Ureter (tissue), 1 donor: Measurements from ENCODE around the gene GLYATL1B. TPM values are rescaled to one million over a fixed set of nuclear protein-coding genes. Genes with fewer than 3 reads are reported as not detected.
"Not testable (repeated sequence)": the region's sequence is repeated elsewhere in the genome, so short reads cannot be mapped to it uniquely, and the experiment has no call there.

Experiments used
- DNase-seq: peaks from one replicate; pipeline ENCODE4 v3.0.0-alpha.2; 2020; ENCODE audit warnings: low spot score
- total RNA-seq: library from RNA; stranded (reverse); gene quantifications from one replicate; pipeline ENCODE4 v1.2.4, GENCODE V29; 2023
- donor health status: DM: yes; HTN: yes; CAD: no.

The GLYATL1B gene, protein sequence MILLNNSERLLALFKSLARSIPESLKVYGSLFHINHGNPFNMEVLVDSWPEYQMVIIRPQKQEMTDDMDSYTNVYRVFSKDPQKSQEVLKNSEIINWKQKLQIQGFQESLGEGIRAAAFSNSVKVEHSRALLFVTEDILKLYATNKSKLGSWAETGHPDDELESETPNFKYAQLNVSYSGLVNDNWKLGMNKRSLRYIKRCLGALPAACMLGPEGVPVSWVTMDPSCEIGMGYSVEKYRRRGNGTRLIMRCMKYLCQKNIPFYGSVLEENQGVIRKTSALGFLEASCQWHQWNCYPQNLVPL
- not detected for total RNA-seq

DNA sequence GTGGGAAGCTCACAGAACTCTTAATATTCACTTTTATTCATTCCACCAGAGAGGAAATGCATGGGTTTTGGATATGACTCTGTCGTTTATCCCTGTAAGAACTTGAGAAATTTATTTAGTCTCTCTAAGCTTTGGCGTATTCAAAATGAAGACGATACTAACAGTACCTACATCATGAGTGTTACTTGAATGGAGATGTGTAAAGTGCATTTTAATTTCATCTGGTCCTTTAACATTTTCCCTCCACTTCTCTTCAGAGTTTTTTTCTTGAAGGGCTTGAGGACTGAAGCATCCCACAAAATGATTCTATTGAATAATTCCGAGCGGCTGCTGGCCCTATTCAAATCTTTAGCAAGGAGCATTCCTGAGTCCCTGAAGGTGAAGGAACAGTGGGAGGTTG lies at the start of gene GLYATL1B:
Gene GLYATL1B, plus strand, starts transcription at position 301 of the 400 bp plus-strand sequence. Its CDS starts 0 bp downstream, at position 301.
- DNase-seq, result not testable (repeated sequence)

DNA sequence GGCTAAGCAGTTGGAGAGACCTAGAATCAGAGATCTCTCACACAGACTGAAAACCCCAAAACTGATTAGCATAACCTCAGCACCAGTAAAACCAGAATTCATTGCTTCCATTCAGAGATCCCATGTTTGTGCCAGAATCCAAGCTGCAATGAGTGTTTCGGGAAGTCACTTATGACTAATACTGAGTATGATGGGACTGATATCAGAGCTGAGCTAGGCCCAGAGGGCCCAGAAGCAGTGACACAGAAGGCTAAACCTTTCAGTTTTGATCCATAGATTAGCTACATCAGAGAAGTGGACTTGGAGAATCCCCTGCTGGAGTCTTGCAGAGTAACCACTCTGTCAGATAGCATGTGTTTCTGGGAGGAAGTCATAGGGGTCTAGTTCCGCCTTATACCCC lies 49.6 kb upstream of the GLYATL1B start:
- not testable (repeated sequence) for DNase-seq

DNA sequence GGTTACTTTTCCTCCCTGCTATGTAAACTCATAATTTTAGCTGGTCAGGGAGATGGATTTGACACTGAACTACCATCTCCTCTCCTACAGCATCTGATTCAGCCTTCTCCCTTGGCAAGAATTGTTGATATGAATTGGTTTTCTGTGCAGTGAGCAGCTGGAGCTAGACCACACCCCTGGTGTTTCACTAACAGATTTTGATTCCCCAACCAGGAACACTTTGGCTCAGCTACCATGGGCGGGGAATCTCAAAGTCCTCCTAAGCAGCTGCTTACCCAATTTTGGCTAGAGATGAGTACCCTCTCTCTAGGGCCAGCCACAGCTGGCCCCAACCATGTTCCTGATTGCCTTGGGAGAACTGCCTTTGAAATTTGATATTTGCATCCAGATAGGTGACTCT lies 48.7 kb upstream of the GLYATL1B start:
- not testable (repeated sequence) for DNase-seq

DNA sequence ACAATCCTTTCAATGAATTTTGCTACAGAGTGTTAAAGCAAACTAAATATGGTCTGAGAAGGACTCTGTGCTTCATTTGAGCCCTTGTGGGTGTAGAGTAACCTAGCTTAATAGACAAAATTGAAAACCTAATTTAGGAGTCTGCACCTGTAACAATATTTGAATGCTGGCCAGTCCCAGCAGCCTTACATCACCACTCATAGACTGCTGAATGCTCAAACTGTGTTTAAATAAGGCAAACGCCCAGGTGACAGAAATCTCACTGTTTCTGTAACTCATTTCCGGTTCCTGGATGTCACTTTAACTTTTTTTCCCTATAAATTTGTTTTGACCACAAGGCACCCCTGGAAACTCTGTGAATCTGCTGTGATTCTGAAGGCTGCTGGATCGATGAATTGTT lies 45.5 kb upstream of the GLYATL1B start:
- DNase-seq, result no peak

DNA sequence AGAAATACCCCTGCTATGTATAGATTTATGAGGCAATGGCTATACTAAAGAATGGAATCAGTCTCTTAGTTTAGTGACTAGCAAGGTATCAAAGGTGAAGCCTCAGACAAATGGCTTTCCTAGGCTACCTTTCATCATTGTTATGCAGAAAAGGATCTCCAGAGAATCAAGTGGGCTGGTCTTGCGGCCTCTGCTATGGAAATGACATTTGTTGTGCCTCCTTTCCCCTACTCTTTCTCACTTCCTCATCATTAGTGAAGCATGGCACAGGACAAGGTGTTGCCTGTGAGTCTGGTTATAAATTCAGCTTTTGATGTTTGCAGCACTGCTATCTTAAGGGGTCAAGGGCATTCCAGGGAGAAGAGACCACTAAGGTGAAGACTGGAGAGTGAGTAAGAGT lies 34.7 kb upstream of the GLYATL1B start:
- DNase-seq, result not testable (repeated sequence)

DNA sequence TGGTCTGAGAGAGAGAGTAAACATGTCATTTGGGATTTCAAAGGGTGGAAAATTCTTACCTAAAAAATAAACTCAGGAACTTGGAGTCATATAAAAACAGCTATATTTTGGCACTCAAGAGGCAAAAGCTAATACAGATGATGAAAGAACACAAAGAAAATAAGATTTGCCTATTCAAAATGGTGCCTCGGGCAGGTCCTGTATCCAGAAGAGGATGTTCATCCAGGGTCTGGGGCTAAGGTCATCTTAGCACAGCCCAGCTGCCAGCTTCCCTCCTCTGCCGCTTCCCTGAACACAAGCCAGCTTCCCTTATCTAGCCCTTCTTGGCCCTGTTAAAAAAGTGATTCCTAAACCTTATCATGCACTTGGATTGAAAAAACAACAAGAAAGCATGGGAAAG lies 33.8 kb upstream of the GLYATL1B start:
- not testable (repeated sequence) for DNase-seq

DNA sequence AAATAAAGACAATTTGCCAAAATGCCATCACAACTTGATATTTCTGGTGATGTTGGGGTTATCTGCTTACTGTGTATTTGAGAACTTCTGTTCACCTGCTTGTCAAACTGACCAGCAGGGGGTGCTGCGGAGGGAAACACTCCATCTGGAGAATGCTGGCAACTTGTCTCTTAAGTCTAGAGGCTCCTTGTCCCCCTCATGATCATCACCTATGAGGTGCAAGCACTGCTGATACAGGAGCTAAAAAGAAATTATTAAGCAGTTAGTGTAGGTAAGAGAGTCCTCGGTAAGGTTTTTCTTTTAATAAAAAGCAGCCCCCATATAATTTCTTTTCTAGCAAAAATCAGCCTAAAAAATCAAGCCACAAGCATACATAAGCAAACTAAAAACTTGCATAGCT lies 32.7 kb upstream of the GLYATL1B start:
- DNase-seq, result peak; percentile 56

DNA sequence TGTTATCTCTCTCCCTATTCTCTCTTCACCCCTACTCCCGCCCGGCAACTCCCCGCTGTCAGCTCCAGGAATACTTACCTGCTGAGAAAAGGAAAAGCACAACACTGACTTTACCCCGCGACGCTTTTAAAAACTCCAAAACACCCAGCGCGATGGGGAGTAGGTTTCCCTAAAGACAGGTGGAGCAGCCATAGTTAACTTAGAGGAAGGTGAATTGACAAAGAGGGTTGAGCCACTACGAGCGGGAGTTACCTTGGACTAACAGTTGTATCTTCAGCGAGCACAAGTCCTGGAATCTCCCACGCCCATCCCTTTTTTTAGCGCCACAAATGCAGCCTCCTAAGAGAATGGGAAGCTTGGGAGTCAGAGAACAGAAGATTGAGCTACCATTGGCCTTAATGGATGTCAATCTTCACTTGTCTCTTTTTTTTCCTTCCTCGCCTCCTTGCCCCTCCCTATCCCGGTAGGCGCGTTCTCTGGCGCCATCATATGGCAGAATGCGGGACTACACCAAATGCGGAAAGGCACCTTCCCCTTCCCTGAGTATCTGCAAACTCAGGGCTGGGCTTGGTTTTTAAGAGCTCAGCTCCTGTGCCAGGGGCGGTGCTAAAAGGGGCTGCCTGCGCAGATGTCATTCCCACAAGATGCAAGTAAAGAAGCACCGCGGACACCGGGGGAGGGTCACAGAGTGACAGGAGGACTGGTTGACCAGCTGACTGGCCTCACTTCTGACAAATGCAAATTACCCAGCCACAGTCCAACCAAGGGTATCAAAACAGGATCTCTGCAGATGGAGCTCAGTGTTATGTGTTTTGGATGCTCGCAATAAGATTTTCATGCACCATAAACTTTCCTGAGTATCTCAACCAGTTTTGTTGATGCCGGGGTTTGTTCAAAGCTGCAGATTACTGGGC lies 27.7 kb upstream of the GLYATL1B start:
- peak; percentile 78 for DNase-seq

DNA sequence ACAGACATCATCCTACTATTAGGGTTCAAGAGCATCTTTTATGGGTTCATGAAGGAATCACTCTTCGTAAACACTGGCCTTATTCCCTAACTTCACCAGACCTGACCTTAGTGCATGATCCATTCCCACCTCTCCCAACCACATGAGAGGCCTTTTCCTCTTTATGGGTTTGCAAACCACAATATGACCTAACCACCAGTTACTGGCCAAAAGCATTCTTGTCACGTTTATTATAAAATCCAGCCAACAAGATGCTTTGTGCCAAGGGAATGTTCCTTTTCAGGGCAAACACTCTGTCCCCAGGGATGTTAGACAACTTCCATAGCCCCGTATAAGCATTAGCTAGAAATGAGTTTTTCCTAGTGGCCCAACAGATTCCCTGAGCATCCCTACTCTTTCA lies 26.0 kb upstream of the GLYATL1B start:
- DNase-seq, result not testable (repeated sequence)

DNA sequence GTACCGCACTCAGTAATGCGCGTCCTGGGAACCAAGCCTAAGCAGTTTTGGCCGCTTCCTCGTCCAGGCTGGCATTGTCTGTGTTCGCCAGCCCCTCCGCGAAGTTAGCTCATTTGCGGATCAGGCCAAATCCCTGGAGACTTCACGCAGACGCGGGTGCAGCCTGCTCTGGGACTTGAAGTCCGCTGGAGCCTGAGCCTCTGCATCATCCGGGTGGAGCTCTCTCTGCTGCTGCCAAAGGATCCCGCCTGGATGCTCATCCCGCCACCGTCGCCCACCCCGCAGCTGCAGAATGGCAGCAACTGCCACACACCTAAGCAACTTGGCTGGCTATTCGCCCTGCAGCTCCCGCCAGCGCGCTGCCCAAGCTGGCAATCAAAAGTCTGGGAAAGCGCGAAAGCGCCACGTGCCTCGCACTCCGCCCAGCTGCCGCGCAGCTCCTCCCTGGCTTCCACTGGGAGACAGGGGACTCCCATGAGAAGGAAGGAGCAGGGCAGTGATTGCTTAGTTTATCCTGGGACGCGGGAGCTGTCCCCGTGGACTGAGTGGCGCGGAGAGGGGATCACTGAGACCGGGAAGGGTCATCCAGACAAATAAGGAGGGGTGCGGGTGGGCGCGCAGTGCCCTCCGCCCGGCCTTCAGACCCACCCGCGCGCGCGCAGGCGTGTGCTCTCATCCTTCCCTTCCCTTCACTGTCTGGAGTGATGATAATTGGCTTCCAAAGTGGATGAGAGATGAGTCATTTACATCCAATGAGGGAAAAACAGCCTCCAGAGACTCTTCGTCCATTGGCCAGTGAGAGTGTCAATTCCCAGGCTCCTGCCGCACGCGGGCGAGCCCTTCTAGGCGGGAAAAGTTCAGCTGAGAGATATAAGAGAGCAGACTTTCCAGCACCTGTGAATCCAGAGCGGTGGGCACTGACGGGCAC lies 23.2 kb upstream of the GLYATL1B start:
- DNase-seq, result no peak

DNA sequence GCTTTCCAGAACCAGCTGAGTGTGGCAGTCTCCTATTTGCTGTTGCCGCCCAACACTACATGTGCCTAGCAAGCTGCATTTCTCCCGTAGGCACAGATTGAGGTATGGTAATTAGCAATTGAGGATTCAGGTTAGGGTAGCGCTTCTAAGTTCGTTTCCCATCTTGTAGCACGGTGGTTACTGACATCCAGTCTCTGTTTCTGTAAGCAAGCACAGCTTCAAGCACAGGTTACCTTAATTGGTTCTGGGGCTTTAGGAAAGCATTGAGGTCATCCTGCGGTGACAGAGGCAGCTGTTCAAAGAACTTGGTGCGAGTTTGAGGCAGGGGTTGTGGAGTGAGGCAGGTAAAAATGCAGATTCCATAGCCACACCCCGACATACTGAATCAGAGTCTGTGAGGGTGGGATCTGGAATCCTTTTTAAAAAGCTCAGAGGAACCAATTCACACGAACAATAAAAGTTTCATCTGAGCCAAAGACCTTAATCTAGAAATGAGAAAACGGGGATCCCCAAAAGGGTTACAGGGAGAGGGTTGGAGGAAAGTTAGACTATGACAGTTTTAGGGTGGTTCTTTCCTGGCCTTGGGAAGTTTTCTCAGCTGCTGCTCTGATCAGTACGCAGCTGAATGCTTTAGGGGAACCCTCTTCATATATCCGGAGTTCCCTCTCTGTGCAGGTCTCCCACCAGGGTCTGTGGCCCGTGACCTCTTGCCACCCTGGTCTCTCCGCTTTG lies 21.9 kb upstream of the GLYATL1B start:
- DNase-seq, result not testable (repeated sequence)

DNA sequence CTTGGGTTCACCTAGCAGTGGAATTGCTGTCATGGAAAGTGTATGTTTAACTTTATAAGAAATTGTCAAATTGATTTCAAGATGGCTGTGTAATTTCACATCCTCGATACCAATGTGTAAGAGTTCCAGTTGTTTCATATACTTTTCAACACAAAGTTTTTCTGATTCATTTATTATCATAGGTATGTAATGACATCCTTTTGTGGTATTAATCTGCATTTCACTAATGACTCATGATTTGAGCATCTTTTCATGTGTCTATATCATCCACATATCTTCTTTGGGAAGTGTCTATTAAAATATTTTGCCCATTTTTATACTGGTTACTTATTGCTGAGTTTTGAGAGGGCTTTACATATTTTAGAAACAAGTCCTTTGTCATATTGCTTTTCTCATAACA lies 17.0 kb upstream of the GLYATL1B start:
- no peak for DNase-seq

DNA sequence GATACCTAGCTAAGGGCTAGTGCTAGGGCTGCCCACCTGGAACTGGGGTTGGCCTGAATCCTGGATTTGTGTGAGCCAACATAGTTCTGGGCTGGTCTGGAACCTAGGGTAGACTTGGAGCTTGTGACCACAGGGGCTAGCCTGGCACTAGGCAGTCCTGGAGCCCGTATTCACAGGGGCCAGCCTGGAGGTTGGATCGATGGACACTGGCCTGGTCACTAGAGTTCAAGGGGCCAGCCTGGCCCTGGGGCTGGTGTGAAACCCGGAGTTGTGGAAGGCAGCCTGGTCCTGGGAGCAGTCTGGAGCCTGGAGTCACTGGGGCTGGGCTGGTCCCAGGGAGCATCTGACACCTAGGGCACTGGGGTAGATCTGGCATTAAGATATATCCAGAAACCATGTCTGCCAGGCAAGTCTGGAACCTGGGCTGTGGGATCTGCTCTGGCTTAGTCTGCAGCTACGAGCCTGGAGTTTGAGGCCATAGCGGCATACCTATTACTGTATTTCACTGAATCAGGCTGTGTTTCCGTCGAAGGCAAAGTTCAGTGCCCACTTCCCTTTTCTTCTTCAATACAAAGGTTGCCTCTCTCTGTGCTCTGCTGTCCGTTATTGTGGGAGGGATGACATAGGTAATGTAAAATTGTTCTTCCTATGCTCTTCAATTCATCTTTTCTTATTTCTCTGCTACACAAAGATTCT lies 9.1 kb upstream of the GLYATL1B start:
- no peak for DNase-seq

DNA sequence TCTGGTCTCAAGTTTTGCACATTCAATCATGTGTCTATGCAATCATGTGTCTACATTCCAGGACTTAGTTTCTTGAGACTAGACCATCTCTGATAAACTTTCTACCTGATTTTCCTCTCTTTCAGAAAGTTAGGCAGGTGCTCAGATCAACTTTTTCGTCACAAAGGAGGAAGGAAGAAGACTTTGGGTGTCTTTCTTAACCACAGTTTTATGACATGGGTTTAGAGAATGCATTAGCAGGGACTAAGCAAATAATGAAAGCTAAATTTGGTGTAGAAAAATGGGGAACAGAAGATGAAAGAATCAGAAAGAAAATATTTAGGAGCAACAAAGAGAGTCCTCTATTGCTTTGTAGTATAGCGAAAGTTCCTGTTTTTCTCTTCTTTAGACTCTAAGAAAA lies 7.7 kb upstream of the GLYATL1B start:
- no peak for DNase-seq

DNA sequence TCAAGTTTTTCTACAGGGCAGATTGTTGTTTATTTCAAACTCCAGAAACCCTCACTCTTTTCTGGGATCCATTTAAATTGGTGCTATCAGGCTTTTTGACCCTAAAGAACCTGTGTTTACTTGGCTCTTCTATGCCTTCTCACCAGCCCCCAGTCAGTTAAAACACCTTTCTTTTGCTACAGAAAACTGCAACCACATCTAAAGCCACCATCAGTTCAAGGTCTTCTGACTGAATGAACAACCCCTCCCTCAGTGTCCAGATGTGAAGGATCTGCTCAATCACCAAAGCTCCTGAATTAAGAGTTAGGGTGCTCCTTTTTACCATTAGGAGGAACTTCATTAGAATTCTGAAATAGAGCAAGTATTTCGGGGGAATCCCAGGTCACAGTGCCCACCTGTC lies 7.0 kb upstream of the GLYATL1B start:
- no peak for DNase-seq

DNA sequence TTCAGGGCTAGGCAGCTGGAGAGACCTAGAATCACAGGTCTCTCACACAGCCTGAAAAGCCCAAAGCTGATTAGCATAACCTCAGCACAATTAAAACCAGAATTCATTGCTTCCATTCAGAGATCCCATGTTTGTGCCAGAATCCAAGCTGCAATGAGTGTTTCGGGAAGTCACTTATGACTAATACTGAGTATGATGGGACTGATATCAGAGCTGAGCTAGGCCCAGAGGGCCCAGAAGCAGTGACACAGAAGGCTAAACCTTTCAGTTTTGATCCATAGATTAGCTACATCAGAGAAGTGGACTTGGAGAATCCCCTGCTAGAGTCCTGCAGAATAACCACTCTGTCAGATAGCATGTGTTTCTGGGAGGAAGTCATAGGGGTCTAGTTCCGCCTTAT lies 5.7 kb upstream of the GLYATL1B start:
- not testable (repeated sequence) for DNase-seq

DNA sequence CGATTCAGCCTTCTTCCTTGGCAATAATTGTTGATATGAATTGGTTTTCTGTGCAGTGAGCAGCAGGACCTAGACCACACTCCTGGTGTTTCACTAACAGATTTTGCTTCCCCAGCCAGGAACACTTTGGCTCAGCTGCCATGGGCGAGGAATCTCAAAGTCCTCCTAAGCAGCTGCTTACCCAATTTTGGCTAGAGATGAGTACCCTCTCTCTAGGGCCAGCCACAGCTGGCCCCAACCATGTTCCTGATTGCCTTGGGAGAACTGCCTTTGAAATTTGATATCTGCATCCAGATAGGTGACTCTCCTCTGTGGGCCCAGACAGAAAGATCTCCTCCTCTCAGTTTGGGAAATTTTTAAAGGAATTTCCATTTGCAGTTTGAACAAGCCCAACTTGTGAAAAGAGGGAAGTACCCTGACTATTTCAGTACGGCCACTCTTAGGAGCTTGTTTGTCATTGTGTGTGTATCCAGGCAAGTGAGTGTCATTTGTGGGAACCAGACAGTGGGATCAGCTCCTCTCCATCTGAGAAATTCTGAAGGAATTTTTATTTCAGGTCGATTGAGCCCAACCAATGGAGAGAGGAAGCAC lies 4.6 kb upstream of the GLYATL1B start:
- DNase-seq, result not testable (repeated sequence)

DNA sequence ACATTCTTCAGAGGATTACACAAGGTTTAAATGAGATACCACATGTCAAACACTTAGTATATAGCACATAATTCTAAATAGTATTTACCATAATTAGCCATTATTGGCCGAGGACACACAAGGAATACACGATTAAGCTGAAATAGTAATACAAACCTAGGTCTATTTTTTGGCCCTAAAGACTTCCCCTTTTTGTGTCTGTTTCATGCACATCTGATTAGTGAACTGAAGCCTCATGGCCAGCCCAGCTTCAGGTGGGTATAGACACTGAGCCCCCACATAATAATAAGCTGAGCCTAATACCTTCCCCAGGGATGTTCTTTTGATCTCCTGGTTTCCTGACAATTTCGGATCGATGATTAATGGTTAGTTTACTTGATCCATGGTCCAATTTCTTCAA lies 2.1 kb downstream of the GLYATL1B start:
- DNase-seq, result no peak

DNA sequence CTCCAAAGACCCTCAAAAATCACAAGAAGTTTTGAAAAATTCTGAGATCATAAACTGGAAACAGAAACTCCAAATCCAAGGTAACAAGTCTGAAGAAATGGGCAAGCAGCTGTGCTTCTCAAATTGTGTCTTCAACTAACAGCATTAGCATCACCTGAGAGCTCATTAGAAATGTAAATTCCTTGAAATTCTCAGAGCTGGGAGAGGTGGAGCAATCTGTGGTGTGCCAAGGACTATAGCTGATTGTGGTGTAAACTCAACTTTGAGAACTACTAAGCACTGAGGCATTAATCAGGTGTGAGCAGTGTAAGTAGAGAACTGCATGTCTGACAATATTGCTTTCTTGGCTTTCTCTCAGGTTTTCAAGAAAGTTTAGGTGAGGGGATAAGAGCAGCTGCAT lies 7.5 kb downstream of the GLYATL1B start:
- not testable (repeated sequence) for DNase-seq

DNA sequence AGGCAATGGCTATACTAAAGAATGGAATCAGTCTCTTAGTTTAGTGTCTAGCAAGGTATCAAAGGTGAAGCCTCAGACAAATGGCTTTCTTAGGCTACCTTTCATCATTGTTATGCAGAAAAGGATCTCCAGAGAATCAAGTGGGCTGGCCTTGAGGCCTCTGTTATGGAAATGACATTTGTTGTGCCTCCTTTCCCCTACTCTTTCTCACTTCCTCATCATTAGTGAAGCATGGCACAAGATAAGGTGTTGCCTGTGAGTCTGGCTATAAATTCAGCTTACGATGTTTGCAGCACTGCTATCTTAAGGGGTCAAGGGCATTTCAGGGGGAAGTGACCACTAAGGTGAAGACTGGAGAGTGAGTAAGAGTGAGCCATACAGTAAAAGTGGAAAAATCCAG lies 9.1 kb downstream of the GLYATL1B start:
- not testable (repeated sequence) for DNase-seq
